ENCODE results near the gene TRIM45. TPM values are rescaled to one million over a fixed set of nuclear protein-coding genes. Genes with fewer than 3 reads are reported as not detected.

The TRIM45 gene
- total and polyA plus RNA-seq, 4 experiments from 2014 or later, result 0.11 to 0.25 (median 0.20) TPM; not detected in 1

GRCh38 chr1:117101334-117101733, 20.2 kb downstream of the TRIM45 start:
- Mint-ChIP-seq H3K27me3 (no peaks in the 10 kb centered on the region), H3K4me1 (peaks cover 0 to 4% (median 2%) of the 10 kb centered on the region in 4 donors), H3K27ac (peak overlapping the region in 1 of 7 donors; percentile 46), H3K9me3 (no peaks in the 10 kb centered on the region), H3K36me3 (peaks cover 64% of the 10 kb centered on the region in 2 donors), H3K4me3 (no peak overlapping the region)
- Histone ChIP-seq H3K27me3 (ENCODE audit: insufficient read depth, low read length) (no peaks in the 10 kb centered on the region), H3K27ac (ENCODE audit: low read depth, low read length) (no peak overlapping the region), H3K36me3 (ENCODE audit: insufficient read depth, low read length) (peaks cover 11% of the 10 kb centered on the region), H3K4me1 (ENCODE audit: insufficient read depth, low read length) (no peaks in the 10 kb centered on the region), H3K9me3 (ENCODE audit: control insufficient read depth in 1 of 2, low read length in 2 of 2) (no peaks in the 10 kb centered on the region), H3K4me3 (ENCODE audit: low read length in 2 of 2) (no peak overlapping the region)
- ChIA-PET CTCF (ENCODE audit: partially characterized antibody) (interaction anchor here (1.1 to 1.2 kb wide), 2 partner anchors 27 to 35 kb away, joined by 3 read pairs; no protein-coding TSS in a partner anchor), POLR2A (ENCODE audit: partially characterized antibody) (no interaction called here)
- no peak for DNase-seq
- intact Hi-C loops (cut with micrococcal nuclease), result no loop called here

- H3K27me3 ChIP-seq (ENCODE audit: insufficient read depth, low read length), result no peaks in the 10 kb centered on the region
- no peak for DNase-seq
- Mint-ChIP-seq H3K27me3 (no peaks in the 10 kb centered on the region), H3K9me3 (no peaks in the 10 kb centered on the region), H3K36me3 (peaks cover 62 to 78% of the 10 kb centered on the region in 2 donors), H3K4me1 (peaks cover 4 to 8% (median 5%) of the 10 kb centered on the region in 4 donors), H3K4me3 (no peak overlapping the region), H3K27ac (no peak overlapping the region)
- peaks cover 6% of the 10 kb centered on the region for H3K4me1 ChIP-seq (ENCODE audit: insufficient read depth, low read length)
- no peak overlapping the region for H3K4me3 ChIP-seq (ENCODE audit: low read length in 2 of 2)
- POLR2A ChIA-PET (ENCODE audit: partially characterized antibody), result no interaction called here
- CTCF ChIA-PET (ENCODE audit: partially characterized antibody), result interaction anchor here (0.9 to 1.4 kb wide), 2 partner anchors 24 to 30 kb away, joined by 3 to 10 read pairs; no protein-coding TSS in a partner anchor
- intact Hi-C loops (cut with micrococcal nuclease), result no loop called here
- H3K36me3 ChIP-seq (ENCODE audit: insufficient read depth, low read length), result peaks cover 11% of the 10 kb centered on the region
- H3K9me3 ChIP-seq (ENCODE audit: control insufficient read depth in 1 of 2, low read length in 2 of 2), result no peaks in the 10 kb centered on the region
- no peak overlapping the region for H3K27ac ChIP-seq (ENCODE audit: low read depth, low read length)
These were observed 23.2 kb downstream of the TRIM45 start for GRCh38 chr1:117098287-117098890.

GRCh38 chr1:117097443-117097842, 24.1 kb downstream of the TRIM45 start:
- no peaks in the 10 kb centered on the region for H3K9me3 ChIP-seq (ENCODE audit: control insufficient read depth in 1 of 2, low read length in 2 of 2)
- no peak for DNase-seq
- ChIA-PET POLR2A (ENCODE audit: partially characterized antibody) (no interaction called here), CTCF (ENCODE audit: partially characterized antibody) (no interaction called here)
- no peak overlapping the region for H3K4me3 ChIP-seq (ENCODE audit: low read length in 2 of 2)
- no peak overlapping the region for H3K27ac ChIP-seq (ENCODE audit: low read depth, low read length)
- H3K27me3 ChIP-seq (ENCODE audit: insufficient read depth, low read length), result no peaks in the 10 kb centered on the region
- peaks cover 7% of the 10 kb centered on the region for H3K4me1 ChIP-seq (ENCODE audit: insufficient read depth, low read length)
- Mint-ChIP-seq H3K36me3 (peaks cover 59 to 80% of the 10 kb centered on the region in 2 donors), H3K4me3 (no peak overlapping the region), H3K27me3 (no peaks in the 10 kb centered on the region), H3K27ac (no peak overlapping the region), H3K9me3 (no peaks in the 10 kb centered on the region), H3K4me1 (peaks cover 4 to 8% (median 5%) of the 10 kb centered on the region in 4 donors)
- peaks cover 18% of the 10 kb centered on the region for H3K36me3 ChIP-seq (ENCODE audit: insufficient read depth, low read length)
- intact Hi-C loops (cut with micrococcal nuclease), result no loop called here

- no peaks in the 10 kb centered on the region for H3K27me3 Mint-ChIP-seq
- no peak overlapping the region for H3K4me3 Mint-ChIP-seq
- peaks cover 21% of the 10 kb centered on the region for H3K36me3 ChIP-seq (ENCODE audit: insufficient read depth, low read length)
- peaks cover 1 to 8% (median 4%) of the 10 kb centered on the region in 4 donors for H3K4me1 Mint-ChIP-seq
- peaks cover 58 to 78% of the 10 kb centered on the region in 2 donors for H3K36me3 Mint-ChIP-seq
- intact Hi-C loops (cut with micrococcal nuclease), result no loop called here
- ChIA-PET POLR2A (ENCODE audit: partially characterized antibody) (no interaction called here), CTCF (ENCODE audit: partially characterized antibody) (no interaction called here)
- no peak overlapping the region for H3K27ac Mint-ChIP-seq
- no peak overlapping the region for H3K4me3 ChIP-seq (ENCODE audit: low read length in 2 of 2)
- H3K9me3 Mint-ChIP-seq, result no peaks in the 10 kb centered on the region
- H3K9me3 ChIP-seq (ENCODE audit: control insufficient read depth in 1 of 2, low read length in 2 of 2), result no peaks in the 10 kb centered on the region
- no peak for DNase-seq
- no peaks in the 10 kb centered on the region for H3K27me3 ChIP-seq (ENCODE audit: insufficient read depth, low read length)
- no peak overlapping the region for H3K27ac ChIP-seq (ENCODE audit: low read depth, low read length)
- H3K4me1 ChIP-seq (ENCODE audit: insufficient read depth, low read length), result peaks cover 7% of the 10 kb centered on the region
These were observed 24.6 kb downstream of the TRIM45 start for GRCh38 chr1:117096951-117097408.

GRCh38 chr1:117094841-117095604, 26.5 kb downstream of the TRIM45 start:
- H3K4me3 ChIP-seq (ENCODE audit: low read length in 2 of 2), result no peak overlapping the region
- CTCF ChIA-PET (ENCODE audit: partially characterized antibody), result interaction anchor here (0.9 kb wide), 1 partner anchor 33 kb away, joined by 3 read pairs; no protein-coding TSS in a partner anchor
- peaks cover 22% of the 10 kb centered on the region for H3K36me3 ChIP-seq (ENCODE audit: insufficient read depth, low read length)
- no peaks in the 10 kb centered on the region for H3K27me3 ChIP-seq (ENCODE audit: insufficient read depth, low read length)
- Mint-ChIP-seq H3K36me3 (peaks cover 62 to 79% of the 10 kb centered on the region in 2 donors), H3K27ac (peak overlapping the region in 2 of 7 donors; percentile 12 to 21), H3K27me3 (no peaks in the 10 kb centered on the region), H3K4me1 (peaks cover 1 to 8% (median 4%) of the 10 kb centered on the region in 4 donors), H3K9me3 (no peaks in the 10 kb centered on the region), H3K4me3 (no peak overlapping the region)
- no peak overlapping the region for H3K27ac ChIP-seq (ENCODE audit: low read depth, low read length)
- no peaks in the 10 kb centered on the region for H3K9me3 ChIP-seq (ENCODE audit: control insufficient read depth in 1 of 2, low read length in 2 of 2)
- peaks cover 7% of the 10 kb centered on the region for H3K4me1 ChIP-seq (ENCODE audit: insufficient read depth, low read length)
- POLR2A ChIA-PET (ENCODE audit: partially characterized antibody), result interaction anchor here (1.2 kb wide), 1 partner anchor 34 kb away, joined by 4 read pairs; no protein-coding TSS in a partner anchor
- intact Hi-C loops (cut with micrococcal nuclease), result no loop called here
- no peak for DNase-seq

GRCh38 chr1:117093870-117094621, 27.5 kb downstream of the TRIM45 start:
- H3K4me1 ChIP-seq (ENCODE audit: insufficient read depth, low read length), result peaks cover 7% of the 10 kb centered on the region
- ChIA-PET CTCF (ENCODE audit: partially characterized antibody) (interaction anchor here (0.7 to 1.0 kb wide), 3 partner anchors 26 to 421 kb away, joined by 3 to 4 read pairs (median 3); partner anchors contain the start of gene TTF2), POLR2A (ENCODE audit: partially characterized antibody) (interaction anchor here (1.2 to 1.3 kb wide), 3 partner anchors 27 to 34 kb away, joined by 3 to 5 read pairs (median 4); partner anchors contain the start of gene TTF2)
- H3K9me3 ChIP-seq (ENCODE audit: control insufficient read depth in 1 of 2, low read length in 2 of 2), result no peaks in the 10 kb centered on the region
- peaks cover 58 to 75% of the 10 kb centered on the region in 2 donors for H3K36me3 Mint-ChIP-seq
- H3K36me3 ChIP-seq (ENCODE audit: insufficient read depth, low read length), result peaks cover 22% of the 10 kb centered on the region
- H3K27ac ChIP-seq (ENCODE audit: low read depth, low read length), result no peak overlapping the region
- H3K9me3 Mint-ChIP-seq, result no peaks in the 10 kb centered on the region
- H3K4me3 ChIP-seq (ENCODE audit: low read length in 2 of 2), result no peak overlapping the region
- H3K27me3 ChIP-seq (ENCODE audit: insufficient read depth, low read length), result no peaks in the 10 kb centered on the region
- DNase-seq, result peak; percentile 10 to 50 (median 28)
- no peaks in the 10 kb centered on the region for H3K27me3 Mint-ChIP-seq
- intact Hi-C loops (cut with micrococcal nuclease), result no loop called here
- H3K4me3 Mint-ChIP-seq, result no peak overlapping the region
- peaks cover 1 to 8% (median 4%) of the 10 kb centered on the region in 4 donors for H3K4me1 Mint-ChIP-seq
- peak overlapping the region in 6 of 7 donors; percentile 6 to 47 (median 26) for H3K27ac Mint-ChIP-seq

Measured in CD4-positive, alpha-beta memory T cell (primary cell).